ENCODE measurements around the gene NTRK3.

DNA sequence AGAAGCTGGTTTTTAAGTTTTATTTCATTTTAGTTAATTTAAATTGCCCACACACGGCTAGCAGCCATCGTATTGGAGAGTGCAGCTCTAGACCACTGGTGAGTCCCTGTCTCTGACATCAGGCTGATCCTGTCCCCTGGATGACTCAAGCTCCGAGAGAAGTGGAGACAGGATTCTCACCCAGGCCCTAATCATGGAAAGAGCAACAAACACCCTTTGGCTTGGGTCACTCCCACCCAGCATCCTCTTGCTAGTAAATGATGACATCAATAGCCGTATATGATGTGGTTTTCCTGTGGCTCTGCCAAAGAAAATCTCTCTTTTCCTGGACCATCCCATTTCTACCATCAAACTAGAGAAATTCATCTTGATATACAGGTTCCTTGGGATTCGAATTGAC is 182.2 kb downstream of the NTRK3 start:
- TF ChIP-seq EZH2 (IDR thresholded peaks at IDR 0.05) = no peak
- TF ChIP-seq POLR2AphosphoS5 (IDR thresholded peaks at IDR 0.05; ENCODE audit: borderline replicate concordance, low read depth, low read length) = no peak
- TF ChIP-seq FOXP2 (optimal IDR thresholded peaks at IDR 0.05; ENCODE audit: control extremely low read depth, extremely low read length, insufficient read depth) = no peak

Data from SK-N-MC (cell line).